ENCODE results near the gene CALHM1.
A peak's percentile ranks its signal among the peaks of the same experiment; 100 is the strongest.

CALHM1 gene

GRCh38 chr10:103481974-103482531 lies 23.4 kb upstream of the CALHM1 start:
- no peak for DNase-seq

DNA sequence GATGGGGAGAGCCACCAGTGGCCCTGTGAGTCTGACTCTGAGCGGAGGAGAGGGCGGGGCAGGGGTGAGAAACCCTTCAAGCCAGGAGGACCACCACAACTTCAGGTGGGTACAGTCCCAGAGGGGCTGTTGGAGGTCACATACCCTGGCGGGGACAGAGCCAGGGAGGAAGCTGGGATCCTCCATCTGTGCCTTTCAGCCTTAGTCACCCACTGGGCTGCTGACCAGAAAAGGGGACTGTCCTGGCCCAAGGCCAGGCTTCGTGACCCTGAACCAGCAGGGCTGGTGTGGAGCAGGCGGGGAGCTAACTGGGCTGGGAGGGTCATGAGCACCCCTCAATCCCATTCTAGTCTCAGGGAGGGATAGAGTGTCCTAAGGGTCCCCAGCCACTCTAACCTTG lies 21.8 kb upstream of the CALHM1 start:
- DNase-seq, result no peak

DNA sequence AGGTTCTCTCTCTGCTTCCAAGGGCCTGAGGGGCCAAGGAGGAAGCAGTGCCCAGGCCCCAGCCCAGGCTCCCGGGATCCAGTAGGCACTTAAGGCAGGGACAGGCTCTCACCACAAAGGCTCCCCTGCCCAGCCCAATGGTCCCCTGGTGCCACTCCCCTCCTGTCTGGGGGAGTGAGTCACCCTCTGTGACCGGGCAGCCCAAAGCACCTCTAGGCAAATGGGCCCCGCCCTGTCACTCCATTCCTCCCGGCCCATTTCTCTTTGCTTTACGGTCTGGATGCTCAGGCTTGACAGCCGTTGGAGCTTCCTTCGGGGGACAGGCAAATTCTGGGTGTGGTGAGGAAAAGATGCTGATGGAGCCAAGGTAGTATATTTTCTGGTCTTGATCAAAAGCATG lies 20.4 kb upstream of the CALHM1 start, which contains the start of gene CALHM3:
Gene CALHM3 (minus strand): TSS at position 106 of the 400 bp plus-strand sequence. CDS start 208 bp downstream, outside the sequence.
- no peak for DNase-seq

DNA sequence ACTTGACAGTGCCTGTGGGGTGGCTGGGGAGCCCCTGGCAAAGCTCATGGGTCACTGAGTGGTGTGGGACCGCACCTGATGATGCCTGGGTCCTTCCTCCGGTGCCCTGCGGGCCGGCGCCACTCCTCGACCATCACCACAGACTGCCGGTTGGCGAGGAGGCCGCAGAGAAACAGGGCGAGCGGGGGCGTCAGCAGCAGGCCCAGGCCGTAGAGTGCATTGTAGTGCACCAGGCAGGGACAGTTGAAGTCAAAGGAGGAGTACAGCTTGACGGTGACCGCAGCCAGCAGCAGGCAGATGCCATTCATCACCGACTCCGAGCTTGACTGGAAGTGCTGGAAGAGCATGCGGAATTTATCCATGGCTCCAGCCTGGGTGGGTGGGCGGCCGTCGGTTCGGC lies 20.0 kb upstream of the CALHM1 start:
- DNase-seq, result no peak

DNA sequence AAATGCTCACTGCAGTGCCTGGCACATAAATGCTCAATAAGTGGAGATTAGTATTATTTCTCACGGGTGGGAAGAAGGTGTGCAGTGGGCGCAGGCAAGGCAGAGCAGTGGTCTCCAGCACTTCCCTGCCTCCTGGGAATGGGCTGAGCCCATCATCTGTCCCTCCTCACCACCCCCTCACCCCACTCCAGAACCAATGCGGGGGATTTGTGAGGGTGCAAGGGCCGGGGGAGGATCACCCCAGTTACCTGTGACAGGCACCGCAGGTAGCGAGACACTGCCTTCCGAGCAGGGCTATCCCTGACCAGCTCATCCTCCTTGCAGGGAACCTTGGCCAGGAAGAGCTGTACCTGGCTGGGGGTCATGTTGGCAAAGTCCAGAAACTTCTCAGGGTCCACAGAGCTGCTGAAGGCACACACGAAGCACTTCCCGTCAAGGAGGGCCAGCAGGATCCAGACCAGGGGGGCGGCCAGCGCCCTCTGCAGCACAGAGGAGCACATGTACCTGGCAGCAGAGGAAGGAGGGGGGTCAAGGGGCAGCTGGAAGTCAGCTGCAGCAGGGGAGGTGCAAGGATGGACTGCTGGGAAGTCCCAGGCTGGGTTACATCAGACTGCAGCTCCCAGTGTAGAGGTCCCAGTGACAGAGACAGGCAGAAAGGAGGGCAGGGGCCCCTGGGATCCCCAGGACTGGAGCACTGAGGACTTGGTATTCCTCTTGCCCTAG lies 17.5 kb upstream of the CALHM1 start:
- DNase-seq, result no peak

DNA sequence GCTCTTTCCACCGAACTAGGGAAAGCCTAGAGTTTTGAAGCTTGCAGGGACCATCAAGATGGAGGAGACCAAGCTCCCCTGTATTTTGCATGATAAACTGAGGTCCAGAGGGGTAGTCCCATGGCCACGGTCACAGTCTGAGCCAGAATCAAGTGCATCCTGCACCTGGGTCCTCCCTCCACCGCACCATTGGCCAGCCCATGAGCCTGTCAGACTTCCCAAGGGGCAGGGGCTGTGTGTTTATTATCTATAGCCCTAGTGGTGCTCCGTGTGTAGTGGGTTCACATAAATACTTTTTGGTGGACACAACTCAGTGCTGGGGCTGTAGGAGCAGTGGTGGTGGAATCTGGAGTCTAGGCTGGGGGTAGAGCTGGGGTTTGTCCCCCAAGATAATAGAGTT lies 16.7 kb upstream of the CALHM1 start:
- DNase-seq, result no peak

GRCh38 chr10:103474077-103474476 lies 15.4 kb upstream of the CALHM1 start:
- no peak for DNase-seq

DNA sequence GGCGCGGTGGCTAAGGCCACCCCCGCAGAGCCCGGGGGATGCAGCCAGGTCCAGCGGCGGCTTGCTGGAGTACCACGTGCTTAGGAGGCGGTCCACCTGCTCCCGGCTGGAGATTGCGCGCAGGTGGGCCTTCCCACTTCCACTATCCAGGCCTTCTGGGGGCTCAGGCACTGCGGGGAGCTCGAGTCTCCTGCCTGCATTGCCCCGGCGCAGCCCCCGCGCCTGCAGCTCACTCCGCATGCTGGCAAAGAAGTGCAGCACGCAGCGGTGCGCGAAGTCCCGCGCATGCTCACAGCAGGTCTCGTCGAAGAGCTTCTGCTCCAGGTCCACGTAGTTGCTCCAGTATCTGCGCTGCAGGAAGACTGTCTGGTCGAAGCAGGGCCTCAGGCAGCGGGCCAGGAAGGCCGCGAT lies 14.6 kb upstream of the CALHM1 start:
- no peak for DNase-seq

GRCh38 chr10:103472005-103472404 lies 13.3 kb upstream of the CALHM1 start:
- no peak for DNase-seq

- peak; percentile 81 for DNase-seq
Measured at GRCh38 chr10:103470761-103471653, 12.3 kb upstream of the CALHM1 start.

DNA sequence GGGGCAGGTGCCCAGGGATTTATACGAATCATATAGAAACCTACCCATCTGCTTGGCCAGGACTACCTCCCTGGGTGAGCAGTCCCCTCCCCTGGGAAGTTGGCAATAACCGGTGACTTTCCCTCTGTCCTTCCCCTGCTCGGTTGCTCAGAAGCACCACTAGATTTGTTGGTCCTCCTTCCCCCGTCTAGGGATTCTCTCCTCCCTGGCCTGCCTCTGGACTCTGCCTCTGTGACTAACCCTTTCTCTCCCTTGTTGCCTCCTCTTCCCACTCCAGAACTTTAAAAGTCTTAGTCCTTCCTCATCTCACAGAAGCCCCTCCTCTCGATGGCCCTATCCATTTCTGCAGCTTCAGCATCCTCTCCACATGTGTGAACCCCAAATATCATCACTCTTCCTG lies 10.5 kb upstream of the CALHM1 start:
- no peak for DNase-seq

DNA sequence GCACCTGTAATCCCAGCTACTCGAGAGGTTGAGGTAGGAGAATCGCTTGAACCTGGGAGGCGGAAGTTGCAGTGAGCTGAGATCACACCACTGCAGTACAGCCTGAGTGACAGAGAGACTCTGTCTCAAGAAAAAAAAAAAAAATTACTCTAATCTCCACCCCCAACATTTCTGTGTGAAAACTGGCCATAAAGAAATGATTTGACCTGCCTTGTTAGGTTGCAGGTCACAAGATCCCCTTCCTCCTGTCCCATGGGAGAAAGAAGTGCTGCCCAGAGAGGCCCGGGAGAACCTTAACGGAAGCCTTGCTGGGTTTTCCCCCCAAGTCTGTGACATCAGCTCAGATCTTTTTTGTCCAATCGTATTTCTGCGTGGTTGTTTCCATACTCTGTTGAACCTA lies 8.7 kb upstream of the CALHM1 start:
- DNase-seq, result peak; percentile 43

GRCh38 chr10:103466734-103467133 lies 8.0 kb upstream of the CALHM1 start:
- DNase-seq, result no peak

GRCh38 chr10:103465411-103466179 lies 6.9 kb upstream of the CALHM1 start:
- no peak for DNase-seq

- DNase-seq, result no peak
Measured at GRCh38 chr10:103463499-103463898, 4.8 kb upstream of the CALHM1 start.

GRCh38 chr10:103459615-103460014 lies 915 bp upstream of the CALHM1 start:
- DNase-seq, result no peak

- no peak for DNase-seq
Measured at GRCh38 chr10:103457896-103458583, 660 bp downstream of the CALHM1 start.

DNA sequence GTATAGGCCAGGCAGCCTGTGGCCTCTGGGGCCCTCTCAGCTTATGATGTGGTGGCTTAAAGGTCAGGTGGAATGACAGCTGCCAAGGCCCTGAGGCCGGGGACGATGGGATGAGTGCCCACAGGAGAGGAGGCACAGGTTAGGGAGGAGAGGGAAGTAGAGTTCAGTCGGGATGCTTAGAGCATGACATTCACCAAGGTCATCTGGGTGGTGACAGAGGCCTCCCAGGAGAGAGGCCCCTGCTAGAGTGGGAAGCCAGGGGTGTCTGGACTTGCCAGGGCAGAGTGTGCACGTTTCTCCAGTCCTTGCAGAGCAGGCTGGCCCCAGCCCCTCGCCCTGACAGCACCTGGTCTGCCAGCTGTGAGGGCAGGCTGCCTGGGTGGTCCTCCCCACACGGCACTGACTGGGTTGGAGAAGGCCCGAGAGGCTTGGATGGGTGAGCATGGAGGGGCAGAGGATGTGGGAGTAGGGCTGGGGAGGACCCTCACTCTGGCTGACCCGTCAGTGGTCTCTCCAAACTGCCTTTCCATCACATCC lies 1.5 kb downstream of the CALHM1 start:
- DNase-seq, result no peak

GRCh38 chr10:103456074-103456660 lies 2.5 kb downstream of the CALHM1 start:
- DNase-seq, result no peak

DNA sequence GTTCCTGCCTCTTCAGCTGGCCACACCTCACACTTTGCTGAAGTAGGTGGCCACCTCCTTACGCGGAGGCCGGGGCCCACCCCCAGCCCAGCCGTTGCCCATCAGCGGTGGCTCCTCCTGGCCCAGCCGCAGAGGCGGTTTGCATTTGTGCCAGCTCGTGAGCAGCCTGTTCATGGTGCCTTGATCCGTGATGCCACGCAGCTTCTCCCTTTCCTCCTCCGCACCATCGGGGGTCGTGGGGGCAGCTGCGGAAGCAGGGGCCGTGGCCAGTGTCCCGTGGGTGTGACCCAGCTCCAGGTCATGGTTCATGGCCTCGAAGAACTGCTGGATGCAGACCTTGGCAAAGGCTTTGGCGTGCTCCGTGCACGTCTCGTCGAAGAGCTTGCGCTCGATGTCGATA lies 3.5 kb downstream of the CALHM1 start:
- no peak for DNase-seq

- DNase-seq, result no peak
Measured at GRCh38 chr10:103454026-103454425, 4.7 kb downstream of the CALHM1 start.

Measured in CD4-positive, alpha-beta T cell treated with Interleukin-15 for 1 hour (primary cell).